Measurements from ENCODE around the gene SCEL. TPM values are rescaled to one million over a fixed set of nuclear protein-coding genes. Genes with fewer than 3 reads are reported as not detected.

The SCEL gene
- total and polyA plus RNA-seq, 2 donors from 2014 or later, result 0.22 to 3.3 TPM

- TF ChIP-seq, protein P1, sequence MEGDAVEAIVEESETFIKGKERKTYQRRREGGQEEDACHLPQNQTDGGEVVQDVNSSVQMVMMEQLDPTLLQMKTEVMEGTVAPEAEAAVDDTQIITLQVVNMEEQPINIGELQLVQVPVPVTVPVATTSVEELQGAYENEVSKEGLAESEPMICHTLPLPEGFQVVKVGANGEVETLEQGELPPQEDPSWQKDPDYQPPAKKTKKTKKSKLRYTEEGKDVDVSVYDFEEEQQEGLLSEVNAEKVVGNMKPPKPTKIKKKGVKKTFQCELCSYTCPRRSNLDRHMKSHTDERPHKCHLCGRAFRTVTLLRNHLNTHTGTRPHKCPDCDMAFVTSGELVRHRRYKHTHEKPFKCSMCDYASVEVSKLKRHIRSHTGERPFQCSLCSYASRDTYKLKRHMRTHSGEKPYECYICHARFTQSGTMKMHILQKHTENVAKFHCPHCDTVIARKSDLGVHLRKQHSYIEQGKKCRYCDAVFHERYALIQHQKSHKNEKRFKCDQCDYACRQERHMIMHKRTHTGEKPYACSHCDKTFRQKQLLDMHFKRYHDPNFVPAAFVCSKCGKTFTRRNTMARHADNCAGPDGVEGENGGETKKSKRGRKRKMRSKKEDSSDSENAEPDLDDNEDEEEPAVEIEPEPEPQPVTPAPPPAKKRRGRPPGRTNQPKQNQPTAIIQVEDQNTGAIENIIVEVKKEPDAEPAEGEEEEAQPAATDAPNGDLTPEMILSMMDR (IDR thresholded peaks at IDR 0.05; ENCODE audit: borderline replicate concordance, extremely low read depth, insufficient read depth), result no peak
- Histone ChIP-seq H3K9ac (ENCODE audit: low read length in 3 of 3) (no peak overlapping the region), H3K4me3 (ENCODE audit: low read length in 3 of 3) (no peak overlapping the region), H3K27ac (ENCODE audit: low read depth in 2 of 2, low read length in 2 of 2) (no peak overlapping the region), H3K4me1 (ENCODE audit: control insufficient read depth in 2 of 3, insufficient read depth in 2 of 3, low read depth in 1 of 3, low read length in 3 of 3) (no peaks in the 10 kb centered on the region), H3K36me3 (ENCODE audit: control insufficient read depth in 2 of 3, insufficient read depth in 3 of 3, low read length in 3 of 3) (no peaks in the 10 kb centered on the region), H3K27me3 (ENCODE audit: control insufficient read depth, insufficient read depth, low read length) (no peaks in the 10 kb centered on the region), H3K9me3 (ENCODE audit: control insufficient read depth in 2 of 3, insufficient read depth in 1 of 3, low read length in 3 of 3) (no peaks in the 10 kb centered on the region)
- DNase-seq (no peak), FAIRE-seq (no peak)
- intact Hi-C loops (cut with DNase I), result no loop called here
Measured at GRCh38 chr13:77511552-77511951, 24.0 kb upstream of the SCEL start.

GRCh38 chr13:77513719-77514335 lies 21.7 kb upstream of the SCEL start:
- no peak for DNase-seq
- FAIRE-seq, result no peak
- Histone ChIP-seq H3K4me3 (ENCODE audit: low read length in 3 of 3) (no peak overlapping the region), H3K9me3 (ENCODE audit: control insufficient read depth in 2 of 3, insufficient read depth in 1 of 3, low read length in 3 of 3) (no peaks in the 10 kb centered on the region), H3K9ac (ENCODE audit: low read length in 3 of 3) (no peak overlapping the region), H3K27ac (ENCODE audit: low read depth in 2 of 2, low read length in 2 of 2) (no peak overlapping the region), H3K4me1 (ENCODE audit: control insufficient read depth in 2 of 3, insufficient read depth in 2 of 3, low read depth in 1 of 3, low read length in 3 of 3) (no peaks in the 10 kb centered on the region), H3K36me3 (ENCODE audit: control insufficient read depth in 2 of 3, insufficient read depth in 3 of 3, low read length in 3 of 3) (no peaks in the 10 kb centered on the region), H3K27me3 (ENCODE audit: control insufficient read depth, insufficient read depth, low read length) (no peaks in the 10 kb centered on the region)
- TF ChIP-seq, protein P1 (IDR thresholded peaks at IDR 0.05; ENCODE audit: borderline replicate concordance, extremely low read depth, insufficient read depth), result no peak
- intact Hi-C loops (cut with DNase I), result no loop called here

- no peak for FAIRE-seq
- no peaks in the 10 kb centered on the region for H3K9me3 ChIP-seq (ENCODE audit: control insufficient read depth in 2 of 3, insufficient read depth in 1 of 3, low read length in 3 of 3)
Measured at GRCh38 chr13:77514336-77514726, 21.2 kb upstream of the SCEL start.

More at GRCh38 chr13:77514336-77514726, 21.2 kb upstream of the SCEL start:
- Histone ChIP-seq H3K4me3 (ENCODE audit: low read length in 3 of 3) (no peak overlapping the region), H3K4me1 (ENCODE audit: control insufficient read depth in 2 of 3, insufficient read depth in 2 of 3, low read depth in 1 of 3, low read length in 3 of 3) (no peaks in the 10 kb centered on the region), H3K36me3 (ENCODE audit: control insufficient read depth in 2 of 3, insufficient read depth in 3 of 3, low read length in 3 of 3) (no peaks in the 10 kb centered on the region), H3K27me3 (ENCODE audit: control insufficient read depth, insufficient read depth, low read length) (no peaks in the 10 kb centered on the region), H3K27ac (ENCODE audit: low read depth in 2 of 2, low read length in 2 of 2) (no peak overlapping the region), H3K9ac (ENCODE audit: low read length in 3 of 3) (no peak overlapping the region)
- TF ChIP-seq, protein P1 (IDR thresholded peaks at IDR 0.05; ENCODE audit: borderline replicate concordance, extremely low read depth, insufficient read depth), result no peak
- no peak for DNase-seq
- intact Hi-C loops (cut with DNase I), result no loop called here

Data from kidney (tissue), 14 donors.